ENCODE measurements around the gene TLN1. TPM values are rescaled to one million over a fixed set of nuclear protein-coding genes. Genes with fewer than 3 reads are reported as not detected.
A peak's percentile ranks its signal among the peaks of the same experiment; 100 is the strongest.

The TLN1 gene
- total RNA-seq, 1 donor from 2014 or later, result 79.0 TPM

- Histone ChIP-seq H3K36me3 (ENCODE audit: control insufficient read depth, insufficient read depth, low read length) (no peaks in the 10 kb centered on the region), H3K27me3 (ENCODE audit: control insufficient read depth, insufficient read depth, low read length) (no peaks in the 10 kb centered on the region), H3K4me3 (ENCODE audit: low read depth, low read length) (no peak overlapping the region)
- FAIRE-seq (no peak), DNase-seq (ENCODE audit: low read depth) (no peak)
- TF ChIP-seq CTCF (IDR thresholded peaks at IDR 0.05; ENCODE audit: insufficient read depth, low read length, severe bottlenecking), result no peak
Observed at GRCh38 chr9:35763803-35764202, 31.8 kb upstream of the TLN1 start.

- Histone ChIP-seq H3K4me3 (ENCODE audit: low read depth, low read length) (no peak overlapping the region), H3K36me3 (ENCODE audit: control insufficient read depth, insufficient read depth, low read length) (no peaks in the 10 kb centered on the region), H3K27me3 (ENCODE audit: control insufficient read depth, insufficient read depth, low read length) (no peaks in the 10 kb centered on the region)
- FAIRE-seq, result no peak
- TF ChIP-seq CTCF (IDR thresholded peaks at IDR 0.05; ENCODE audit: insufficient read depth, low read length, severe bottlenecking), result no peak
- no peak for DNase-seq (ENCODE audit: low read depth)
Observed at GRCh38 chr9:35763181-35763580, 31.2 kb upstream of the TLN1 start.

- no peaks in the 10 kb centered on the region for H3K27me3 ChIP-seq (ENCODE audit: control insufficient read depth, insufficient read depth, low read length)
- FAIRE-seq (no peak), DNase-seq (ENCODE audit: low read depth) (peak; percentile 36)
- H3K36me3 ChIP-seq (ENCODE audit: control insufficient read depth, insufficient read depth, low read length), result no peaks in the 10 kb centered on the region
- no peak overlapping the region for H3K4me3 ChIP-seq (ENCODE audit: low read depth, low read length)
- TF ChIP-seq CTCF (IDR thresholded peaks at IDR 0.05; ENCODE audit: insufficient read depth, low read length, severe bottlenecking), result no peak
Observed at GRCh38 chr9:35760651-35761050, 28.7 kb upstream of the TLN1 start.

GRCh38 chr9:35759795-35760194 lies 27.8 kb upstream of the TLN1 start:
- Histone ChIP-seq H3K27me3 (ENCODE audit: control insufficient read depth, insufficient read depth, low read length) (no peaks in the 10 kb centered on the region), H3K4me3 (ENCODE audit: low read depth, low read length) (no peak overlapping the region), H3K36me3 (ENCODE audit: control insufficient read depth, insufficient read depth, low read length) (no peaks in the 10 kb centered on the region)
- no peak for DNase-seq (ENCODE audit: low read depth)
- TF ChIP-seq CTCF (IDR thresholded peaks at IDR 0.05; ENCODE audit: insufficient read depth, low read length, severe bottlenecking), result no peak
- no peak for FAIRE-seq

GRCh38 chr9:35758475-35759050 lies 26.6 kb upstream of the TLN1 start:
- TF ChIP-seq CTCF (IDR thresholded peaks at IDR 0.05; ENCODE audit: insufficient read depth, low read length, severe bottlenecking), result no peak
- DNase-seq (ENCODE audit: low read depth), result no peak
- peaks cover under 1% of the 10 kb centered on the region for H3K36me3 ChIP-seq (ENCODE audit: control insufficient read depth, insufficient read depth, low read length)
- H3K4me3 ChIP-seq (ENCODE audit: low read depth, low read length), result no peak overlapping the region
- no peak for FAIRE-seq
- no peaks in the 10 kb centered on the region for H3K27me3 ChIP-seq (ENCODE audit: control insufficient read depth, insufficient read depth, low read length)

GRCh38 chr9:35757892-35758275 lies 25.9 kb upstream of the TLN1 start:
- no peaks in the 10 kb centered on the region for H3K27me3 ChIP-seq (ENCODE audit: control insufficient read depth, insufficient read depth, low read length)
- peaks cover 5% of the 10 kb centered on the region for H3K36me3 ChIP-seq (ENCODE audit: control insufficient read depth, insufficient read depth, low read length)
- no peak for TF ChIP-seq CTCF (IDR thresholded peaks at IDR 0.05; ENCODE audit: insufficient read depth, low read length, severe bottlenecking)
- DNase-seq (ENCODE audit: low read depth), result no peak
- no peak for FAIRE-seq
- H3K4me3 ChIP-seq (ENCODE audit: low read depth, low read length), result no peak overlapping the region
